OCI-LY7 (cell line): Measurements from ENCODE around the gene SAP30. TPM values are rescaled to one million over a fixed set of nuclear protein-coding genes. Genes with fewer than 3 reads are reported as not detected.

Source experiments
- BruUV-seq: library from RNA; stranded (reverse); fragments of 400-500 nt; replicated peaks from 2 replicates; lab custom pipeline; 2021; lab: Mats Ljungman, UMichigan
- CTCF ChIA-PET: fragments of 300-600 bp; sonication (Branson Sonifier 250); formaldehyde crosslinking; loops from one replicate; lab custom pipeline; 2022; ENCODE audit warnings: antibody characterized with exemption; ENCODE audit not compliant: unreplicated experiment; lab: Charles Lee
- POLR2A ChIA-PET: fragments of 300-600 bp; sonication (Branson Sonifier 250); formaldehyde crosslinking; loops from one replicate; lab custom pipeline; 2022; ENCODE audit warnings: antibody characterized with exemption; lab: Charles Lee
- DNase-seq: peaks from one replicate; pipeline ENCODE4 v3.0.0-alpha.2; 2015; ENCODE audit warnings: low spot score
- H2AFZ ChIP-seq: fragments of 200-600 bp; sonication (generic), shearing (Covaris generic); 2 replicates; pipeline ENCODE4 v1.6.1; 2014; ENCODE audit warnings: mild to moderate bottlenecking, antibody characterized with exemption, low read length, moderate library complexity
- H3K27ac ChIP-seq: fragments of 200-600 bp; sonication (generic); 2 replicates; pipeline ENCODE4 v1.5.1; 2014; ENCODE audit warnings: mixed run types, low read depth, mild to moderate bottlenecking, moderate library complexity, low read length, inconsistent platforms; ENCODE audit not compliant: poor library complexity, severe bottlenecking
- H3K36me3 ChIP-seq: fragments of 200-600 bp; sonication (generic); 2 replicates; pipeline ENCODE4 v1.6.1; 2014; ENCODE audit warnings: mild to moderate bottlenecking, antibody characterized with exemption, low read length, moderate library complexity, mixed read lengths; ENCODE audit not compliant: insufficient read depth
- H3K4me1 ChIP-seq: fragments of 200-600 bp; sonication (generic); 2 replicates; pipeline ENCODE4 v1.5.1; 2014; ENCODE audit warnings: mild to moderate bottlenecking, low read length; ENCODE audit not compliant: insufficient read depth, poor library complexity, severe bottlenecking
- H3K4me2 ChIP-seq: fragments of 200-600 bp; sonication (generic); 2 replicates; pipeline ENCODE4 v1.6.1; 2014; ENCODE audit warnings: mild to moderate bottlenecking, low read length
- H3K4me3 ChIP-seq: fragments of 200-600 bp; sonication (generic); 2 replicates; pipeline ENCODE4 v1.5.1; 2014; ENCODE audit warnings: mild to moderate bottlenecking, low read depth, low read length; ENCODE audit not compliant: poor library complexity, severe bottlenecking
- H3K79me2 ChIP-seq: fragments of 200-600 bp; sonication (generic); 2 replicates; pipeline ENCODE4 v1.6.1; 2016; ENCODE audit warnings: low read depth, mild to moderate bottlenecking, low read length, moderate library complexity, mixed read lengths; ENCODE audit not compliant: insufficient read depth
- H3K9me2 ChIP-seq: fragments of 200-600 bp; sonication (generic); 2 replicates; pipeline ENCODE4 v1.6.1; 2016; ENCODE audit warnings: mild to moderate bottlenecking, low read length, mixed read lengths; ENCODE audit not compliant: insufficient read depth
- H3K9me3 ChIP-seq: fragments of 200-600 bp; sonication (generic); 2 replicates; pipeline ENCODE4 v1.6.1; 2014; ENCODE audit warnings: mild to moderate bottlenecking, mixed run types, low read length, mixed read lengths
- H4K20me1 ChIP-seq: fragments of 200-600 bp; sonication (generic); 2 replicates; pipeline ENCODE4 v1.6.1; 2014; ENCODE audit warnings: mild to moderate bottlenecking, antibody characterized with exemption, low read length, moderate library complexity, mixed read lengths; ENCODE audit not compliant: insufficient read depth
- EZH2phosphoT487 ChIP-seq: fragments of 200-600 bp; sonication (generic); IDR thresholded peaks from 2 replicates; pipeline ENCODE4 v1.6.1; 2018; ENCODE audit warnings: low read depth, borderline replicate concordance, mild to moderate bottlenecking, mixed run types, antibody characterized with exemption, low read length, moderate library complexity, mixed read lengths
- intact Hi-C: fragments of 100-400 bp; cut with micrococcal nuclease; formaldehyde crosslinking; loops from one replicate; pipeline ENCODE4 v1.10.0; 2022; ENCODE audit not compliant: unreplicated experiment
- total RNA-seq, 2 experiments: library from RNA; depleted of rRNA in 1 of 2; stranded (reverse); fragments of >200 nt in 1 of 2; shearing (Covaris generic) in 1 of 2; gene quantifications; 2 replicates each; pipeline ENCODE4 v1.2.3, GENCODE V29; 2014 to 2022
- TF ChIP-seq, protein P1 (sequence below): fragments of 200-600 bp; sonication (generic); conservative IDR thresholded peaks from 2 replicates; pipeline ENCODE4 v1.5.1; 2014; ENCODE audit warnings: mild to moderate bottlenecking, antibody characterized with exemption, low read length, moderate library complexity, mixed read lengths

SAP30 gene
- total RNA-seq, 2 experiments from 2014 or later, result 56.0 to 86.2 TPM

DNA sequence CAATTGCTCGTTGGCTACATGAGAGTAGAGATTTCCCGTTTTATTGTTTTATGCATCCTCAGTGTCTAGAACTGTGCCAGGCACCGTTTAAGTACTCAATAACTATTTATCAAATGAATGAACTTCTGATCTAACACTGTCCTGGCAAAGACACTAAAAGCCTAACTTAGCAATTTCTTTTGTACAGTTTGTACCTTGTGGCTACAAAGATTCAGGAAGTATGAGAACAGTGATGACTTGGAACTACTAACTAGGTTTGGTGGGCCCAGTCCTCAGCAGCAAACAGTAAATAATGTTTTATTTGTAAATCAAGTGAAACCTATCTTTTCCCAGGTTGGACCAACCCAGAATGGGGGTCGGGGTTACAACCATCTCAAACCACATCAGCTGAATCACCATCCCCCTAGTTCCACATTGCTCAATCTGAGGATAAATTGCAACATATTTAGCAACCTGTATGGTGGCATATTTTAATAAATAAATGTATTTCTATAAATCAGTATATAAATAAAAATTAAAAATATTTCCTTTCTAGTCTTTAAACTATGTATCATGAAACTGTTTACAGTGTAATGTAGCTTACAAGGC, 40.4 kb downstream of the SAP30 start:
- no peak for DNase-seq
- no peak overlapping the region for H3K4me3 ChIP-seq
- H3K79me2 ChIP-seq, result no peaks in the 10 kb centered on the region
- no peak overlapping the region for H3K4me2 ChIP-seq
- intact Hi-C loops, result no loop called here
- H3K27ac ChIP-seq, result no peak overlapping the region
- BruUV-seq, result no TSS peak
- no peaks in the 10 kb centered on the region for H3K9me3 ChIP-seq
- TF ChIP-seq EZH2phosphoT487, result no peak
- TF ChIP-seq, protein P1, sequence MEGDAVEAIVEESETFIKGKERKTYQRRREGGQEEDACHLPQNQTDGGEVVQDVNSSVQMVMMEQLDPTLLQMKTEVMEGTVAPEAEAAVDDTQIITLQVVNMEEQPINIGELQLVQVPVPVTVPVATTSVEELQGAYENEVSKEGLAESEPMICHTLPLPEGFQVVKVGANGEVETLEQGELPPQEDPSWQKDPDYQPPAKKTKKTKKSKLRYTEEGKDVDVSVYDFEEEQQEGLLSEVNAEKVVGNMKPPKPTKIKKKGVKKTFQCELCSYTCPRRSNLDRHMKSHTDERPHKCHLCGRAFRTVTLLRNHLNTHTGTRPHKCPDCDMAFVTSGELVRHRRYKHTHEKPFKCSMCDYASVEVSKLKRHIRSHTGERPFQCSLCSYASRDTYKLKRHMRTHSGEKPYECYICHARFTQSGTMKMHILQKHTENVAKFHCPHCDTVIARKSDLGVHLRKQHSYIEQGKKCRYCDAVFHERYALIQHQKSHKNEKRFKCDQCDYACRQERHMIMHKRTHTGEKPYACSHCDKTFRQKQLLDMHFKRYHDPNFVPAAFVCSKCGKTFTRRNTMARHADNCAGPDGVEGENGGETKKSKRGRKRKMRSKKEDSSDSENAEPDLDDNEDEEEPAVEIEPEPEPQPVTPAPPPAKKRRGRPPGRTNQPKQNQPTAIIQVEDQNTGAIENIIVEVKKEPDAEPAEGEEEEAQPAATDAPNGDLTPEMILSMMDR, result no peak
- ChIA-PET POLR2A (interaction anchor here (0.6 to 2.6 kb wide), 7 partner anchors 9 to 398 kb away, joined by 3 to 13 read pairs (median 5); no protein-coding TSS in a partner anchor), CTCF (interaction anchor here (0.5 to 1.4 kb wide), 2 partner anchors 9 to 92 kb away, joined by 3 read pairs; no protein-coding TSS in a partner anchor)
- no peak overlapping the region for H2AFZ ChIP-seq
- H4K20me1 ChIP-seq, result no peaks in the 10 kb centered on the region
- no peaks in the 10 kb centered on the region for H3K9me2 ChIP-seq
- H3K36me3 ChIP-seq, result no peaks in the 10 kb centered on the region
- no peaks in the 10 kb centered on the region for H3K4me1 ChIP-seq

DNA sequence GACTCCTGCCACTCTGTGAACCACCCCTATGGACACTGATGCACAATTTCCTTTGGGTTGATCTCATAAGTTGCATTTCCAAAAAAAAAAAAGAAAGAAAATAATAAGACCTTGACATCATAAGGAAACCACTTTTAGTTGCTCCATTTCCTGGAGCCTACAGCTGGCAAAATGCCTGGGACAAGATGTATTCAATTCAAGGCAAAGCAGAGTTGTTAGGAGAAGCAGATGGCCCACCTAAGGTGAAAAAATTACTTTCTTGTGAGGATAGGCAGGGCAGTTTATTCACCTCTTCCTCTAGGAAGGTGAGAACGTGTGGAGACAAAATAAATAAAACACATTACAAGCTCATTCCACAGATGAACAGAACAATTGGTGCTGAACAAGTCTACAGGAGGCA, 42.3 kb downstream of the SAP30 start:
- intact Hi-C loops, result no loop called here
- Histone ChIP-seq H3K4me1 (no peaks in the 10 kb centered on the region), H3K9me3 (no peaks in the 10 kb centered on the region), H2AFZ (no peak overlapping the region), H3K4me2 (no peak overlapping the region), H3K79me2 (no peaks in the 10 kb centered on the region), H3K9me2 (no peaks in the 10 kb centered on the region), H4K20me1 (no peaks in the 10 kb centered on the region), H3K4me3 (no peak overlapping the region), H3K27ac (no peak overlapping the region), H3K36me3 (no peaks in the 10 kb centered on the region)
- TF ChIP-seq, protein P1, result no peak
- no peak for TF ChIP-seq EZH2phosphoT487
- CTCF ChIA-PET, result interaction anchor here (0.8 kb wide), 1 partner anchor 389 kb away, joined by 3 read pairs; no protein-coding TSS in a partner anchor
- no peak for DNase-seq
- POLR2A ChIA-PET, result interaction anchor here (0.6 to 2.6 kb wide), 6 partner anchors 8 to 332 kb away, joined by 3 to 12 read pairs (median 4); no protein-coding TSS in a partner anchor
- no TSS peak for BruUV-seq

DNA sequence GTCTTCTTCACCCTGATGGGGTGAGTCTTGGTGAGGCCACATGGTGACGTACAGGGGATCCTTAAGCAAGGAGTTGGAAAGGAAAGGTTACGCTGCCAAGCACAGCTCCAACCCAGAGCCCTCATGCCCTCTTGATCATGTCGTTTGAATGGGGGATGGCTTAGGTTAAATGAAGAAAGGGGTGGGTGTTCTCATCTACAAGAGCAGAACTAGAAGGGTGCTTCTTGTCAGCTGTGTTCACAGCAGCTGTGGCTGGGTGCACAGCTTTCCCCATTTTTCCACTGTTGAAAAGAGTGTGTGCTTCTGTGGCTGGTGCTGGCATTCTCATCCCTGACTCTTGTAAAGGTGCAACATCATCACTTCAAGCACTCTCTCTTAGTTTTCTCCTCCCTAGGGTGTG, 43.7 kb downstream of the SAP30 start:
- no peak for DNase-seq
- no peaks in the 10 kb centered on the region for H3K9me2 ChIP-seq
- H2AFZ ChIP-seq, result no peak overlapping the region
- H3K4me1 ChIP-seq, result no peaks in the 10 kb centered on the region
- H3K27ac ChIP-seq, result no peak overlapping the region
- TF ChIP-seq, protein P1, result no peak
- no peak for TF ChIP-seq EZH2phosphoT487
- ChIA-PET POLR2A (no interaction called here), CTCF (no interaction called here)
- no peak overlapping the region for H3K4me2 ChIP-seq
- BruUV-seq, result no TSS peak
- intact Hi-C loops, result no loop called here
- no peaks in the 10 kb centered on the region for H3K9me3 ChIP-seq
- H3K4me3 ChIP-seq, result no peak overlapping the region
- H3K36me3 ChIP-seq, result no peaks in the 10 kb centered on the region
- H3K79me2 ChIP-seq, result no peaks in the 10 kb centered on the region
- no peaks in the 10 kb centered on the region for H4K20me1 ChIP-seq
